HG03354 (cell line): ENCODE results near the gene GSE1.

Source experiments
- ATAC-seq: cut with Tn5 transposase; IDR thresholded peaks from one replicate; pipeline ENCODE4 v1.9.1; 2021; ENCODE audit warnings: mild to moderate bottlenecking; ENCODE audit not compliant: unreplicated experiment, poor library complexity, severe bottlenecking

The GSE1 gene

DNA sequence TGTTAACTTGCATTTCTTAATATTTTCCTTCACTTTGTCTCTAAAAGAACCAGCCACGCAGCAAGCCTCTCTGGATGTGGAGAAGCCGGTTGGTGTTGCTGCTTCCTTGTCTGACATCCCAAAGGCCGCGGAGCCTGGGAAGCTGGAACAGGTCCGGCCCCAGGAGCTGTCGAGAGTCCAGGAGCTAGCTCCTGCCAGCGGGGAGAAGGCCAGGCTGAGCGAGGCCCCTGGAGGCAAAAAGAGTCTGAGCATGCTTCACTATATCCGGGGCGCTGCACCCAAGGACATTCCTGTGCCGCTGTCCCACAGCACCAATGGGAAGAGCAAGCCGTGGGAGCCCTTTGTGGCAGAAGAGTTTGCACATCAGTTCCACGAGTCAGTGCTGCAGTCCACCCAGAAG lies 52.8 kb downstream of the GSE1 start:
- ATAC-seq: no peak

DNA sequence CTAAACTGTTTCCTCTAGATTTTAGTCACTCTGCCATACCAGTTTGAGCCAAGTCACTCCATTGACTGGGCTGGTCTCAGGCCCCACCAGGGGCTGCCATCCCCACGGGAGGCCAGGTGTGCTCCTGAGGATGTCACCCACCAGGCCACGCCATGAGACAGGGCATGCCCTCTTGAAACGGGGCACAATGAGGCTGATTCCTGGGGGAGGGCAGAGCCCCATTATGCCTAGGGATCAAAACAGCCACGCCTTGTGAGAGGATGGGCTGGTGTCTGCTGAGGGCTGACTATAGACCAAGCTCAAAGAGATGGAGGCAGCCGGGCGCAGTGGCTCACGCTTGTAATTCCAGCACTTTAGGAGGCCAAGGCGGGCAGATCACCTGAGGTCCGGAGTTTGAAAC lies 54.1 kb downstream of the GSE1 start:
- ATAC-seq: no peak

DNA sequence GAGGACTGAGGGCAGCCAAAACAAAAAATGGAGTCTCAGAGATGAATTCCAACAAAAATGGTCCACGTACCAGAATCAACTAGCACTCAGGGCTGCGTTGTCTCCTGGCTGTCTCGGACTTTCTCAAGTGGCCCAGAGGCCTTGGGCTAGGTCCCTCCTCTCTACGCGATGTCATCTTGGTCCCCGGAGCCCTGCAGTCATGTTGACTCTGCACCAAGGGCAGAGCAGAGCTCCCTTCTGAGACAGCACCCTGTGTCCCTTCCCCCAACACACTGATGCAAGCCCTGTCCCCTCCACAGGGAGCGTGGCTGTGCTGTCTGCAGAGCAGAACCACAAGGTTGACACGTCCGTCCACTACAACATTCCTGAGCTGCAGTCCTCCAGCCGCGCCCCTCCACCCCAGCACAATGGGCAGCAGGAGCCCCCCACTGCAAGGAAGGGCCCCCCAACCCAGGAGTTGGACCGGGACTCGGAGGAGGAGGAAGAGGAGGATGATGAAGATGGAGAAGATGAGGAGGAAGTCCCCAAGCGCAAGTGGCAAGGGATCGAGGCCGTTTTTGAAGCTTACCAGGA lies 54.8 kb downstream of the GSE1 start:
- ATAC-seq: no peak

DNA sequence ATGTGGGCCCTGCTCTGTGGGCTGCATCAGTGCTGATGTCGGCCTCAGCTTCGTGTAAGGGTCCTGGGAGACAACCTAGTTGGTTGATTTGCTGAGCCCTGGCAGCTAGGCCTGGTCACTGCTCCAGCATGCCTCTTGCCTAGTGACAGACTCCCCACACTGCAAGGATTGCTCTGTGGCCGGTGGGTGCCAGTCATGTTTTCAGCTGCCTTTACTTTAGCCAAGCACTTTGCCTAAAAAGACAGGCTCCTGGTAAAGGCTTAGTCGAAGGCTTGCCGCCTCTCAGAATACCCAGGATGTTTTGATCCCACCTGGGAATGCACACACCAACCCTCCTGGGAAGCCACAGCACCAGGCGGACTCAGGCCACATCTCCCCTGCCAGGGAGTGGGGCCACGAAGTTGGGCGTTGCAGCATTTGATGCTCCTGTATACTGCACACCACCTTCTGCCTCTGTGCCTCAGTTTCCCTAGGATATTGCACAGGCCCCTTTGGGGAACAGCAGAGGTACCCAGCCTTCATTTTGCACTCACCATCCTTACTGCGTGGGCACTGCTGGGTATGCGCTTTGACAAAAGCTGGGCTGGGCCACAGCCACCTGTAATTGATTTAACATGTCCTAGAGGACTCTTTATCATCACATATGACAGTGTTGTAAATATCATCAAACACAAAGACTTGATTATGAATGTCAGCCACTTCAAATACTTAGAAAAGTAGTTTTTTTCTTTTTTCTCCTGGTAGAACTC lies 55.7 kb downstream of the GSE1 start:
- no peak for ATAC-seq

DNA sequence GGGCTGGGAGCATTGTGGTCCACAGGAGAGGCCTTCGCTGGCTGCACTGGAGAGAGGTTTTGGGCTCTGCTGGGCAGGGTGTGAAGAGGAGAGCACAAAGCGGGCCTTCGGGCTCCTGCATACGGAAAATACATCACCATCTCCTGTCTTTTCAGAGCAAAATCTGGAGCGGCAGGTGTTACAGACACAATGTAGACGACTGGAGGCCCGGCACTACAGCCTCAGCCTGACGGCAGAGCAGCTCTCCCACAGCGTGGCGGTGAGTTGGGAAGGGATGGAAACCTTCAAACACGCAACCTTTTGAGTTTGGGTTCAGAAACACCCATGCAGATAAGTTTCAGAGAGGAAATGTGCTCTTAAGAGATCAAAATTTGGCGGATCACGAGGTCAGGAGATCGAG lies 57.7 kb downstream of the GSE1 start:
- no peak for ATAC-seq

DNA sequence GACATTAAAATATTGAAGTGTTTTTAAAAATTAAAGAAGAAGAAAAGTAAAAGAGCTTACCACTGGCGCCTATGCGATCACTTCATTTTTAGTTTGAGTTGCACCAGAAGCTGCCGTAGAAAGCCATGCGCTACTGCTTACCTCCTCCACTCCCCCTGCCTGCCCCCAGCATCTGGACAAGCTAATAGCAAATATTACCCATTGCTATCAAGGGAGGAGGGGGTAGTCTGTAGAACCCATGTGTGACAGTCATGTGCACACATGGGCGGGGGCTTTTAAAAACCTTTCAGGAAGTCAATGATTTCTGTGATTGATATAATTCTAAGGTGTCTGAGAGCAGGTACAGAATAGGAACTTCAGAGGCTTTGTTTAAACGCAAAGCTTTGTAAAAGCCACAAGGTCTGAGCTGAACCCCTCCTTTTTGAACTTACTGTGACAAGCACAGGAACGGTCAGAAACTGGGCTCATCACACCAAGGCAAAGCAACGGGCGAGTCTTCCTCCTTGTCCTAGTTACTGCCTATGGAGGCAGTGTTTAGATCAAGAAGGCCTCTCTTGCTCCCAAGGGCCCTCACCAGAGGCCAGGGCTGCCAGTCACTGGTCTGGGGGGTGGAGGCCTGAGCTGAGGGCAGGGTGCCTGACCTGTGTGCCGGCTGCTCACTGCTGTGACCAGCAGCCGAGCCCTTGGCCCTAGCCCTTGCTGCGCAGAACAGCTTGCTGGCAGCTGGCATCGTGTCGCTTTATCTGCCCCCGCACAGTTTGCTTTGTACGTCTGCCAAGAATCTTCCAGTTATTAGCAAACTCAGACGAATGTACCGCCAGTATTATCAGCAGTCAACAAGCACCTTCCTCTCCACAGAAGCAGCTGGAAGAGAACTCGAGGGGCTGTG lies 60.7 kb downstream of the GSE1 start:
- no peak for ATAC-seq

DNA sequence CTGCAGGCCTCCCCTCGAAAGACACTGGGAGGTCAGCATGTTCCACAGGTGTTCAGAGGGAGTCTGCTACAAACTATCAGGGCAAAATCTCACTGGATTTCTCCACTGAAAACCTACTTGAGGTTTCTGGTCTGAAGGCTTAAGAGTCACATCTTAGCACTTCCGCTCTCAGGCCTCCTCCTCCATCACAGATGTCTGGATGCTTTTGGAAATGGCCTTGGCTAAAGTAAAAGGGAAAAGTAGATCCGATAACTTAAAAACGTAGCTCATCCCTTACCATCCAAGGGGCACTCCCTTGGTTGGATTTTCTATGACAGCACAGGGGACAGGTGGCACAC lies 61.3 kb downstream of the GSE1 start:
- ATAC-seq: no peak

DNA sequence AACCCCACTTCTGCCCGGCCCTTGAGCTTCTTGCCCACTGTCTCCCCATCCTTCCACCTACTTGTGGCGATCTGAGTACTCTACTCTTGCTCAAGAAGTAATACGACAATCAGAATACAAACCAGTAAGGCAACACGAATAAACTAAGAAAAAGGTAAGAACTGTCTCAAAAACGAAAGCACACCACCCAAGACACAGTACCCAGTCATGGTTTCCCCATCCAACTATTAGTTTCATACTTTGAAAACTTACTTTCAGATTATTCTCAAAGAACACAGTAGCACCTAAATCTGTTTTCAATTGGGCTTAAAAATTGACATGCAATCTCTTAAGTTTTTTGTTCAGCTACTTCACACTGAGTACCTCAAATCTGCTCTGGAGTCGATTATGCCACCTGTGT lies 61.7 kb downstream of the GSE1 start:
- ATAC-seq: no peak

DNA sequence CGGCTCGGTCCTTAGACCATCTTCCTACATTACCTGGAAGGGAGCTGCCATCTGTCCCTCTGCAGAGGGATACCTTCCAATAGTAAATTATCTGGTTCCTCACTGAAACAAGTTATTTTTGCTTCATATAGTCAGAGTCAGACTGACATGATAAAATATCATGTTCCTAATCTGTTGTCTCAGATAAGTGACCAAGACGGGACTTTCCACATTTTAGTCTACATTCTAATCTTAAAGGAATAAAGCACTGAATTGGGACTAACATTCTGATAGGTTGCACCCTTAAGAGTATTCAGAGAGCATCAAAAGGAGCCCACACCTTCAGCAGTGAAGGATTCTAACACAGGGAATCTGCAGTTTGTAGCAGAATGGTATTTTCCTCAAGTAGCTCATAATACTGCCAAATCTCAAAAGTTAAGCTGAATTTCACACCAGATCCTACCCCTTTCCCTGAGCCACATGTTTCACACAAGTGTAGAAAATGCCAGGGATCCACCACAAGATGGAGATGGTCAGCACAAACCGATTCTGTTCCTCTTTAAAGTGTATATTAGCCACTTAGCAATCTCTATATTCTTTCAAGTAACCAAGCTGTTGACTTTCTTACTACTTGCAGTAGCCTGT lies 62.2 kb downstream of the GSE1 start:
- ATAC-seq: no peak

DNA sequence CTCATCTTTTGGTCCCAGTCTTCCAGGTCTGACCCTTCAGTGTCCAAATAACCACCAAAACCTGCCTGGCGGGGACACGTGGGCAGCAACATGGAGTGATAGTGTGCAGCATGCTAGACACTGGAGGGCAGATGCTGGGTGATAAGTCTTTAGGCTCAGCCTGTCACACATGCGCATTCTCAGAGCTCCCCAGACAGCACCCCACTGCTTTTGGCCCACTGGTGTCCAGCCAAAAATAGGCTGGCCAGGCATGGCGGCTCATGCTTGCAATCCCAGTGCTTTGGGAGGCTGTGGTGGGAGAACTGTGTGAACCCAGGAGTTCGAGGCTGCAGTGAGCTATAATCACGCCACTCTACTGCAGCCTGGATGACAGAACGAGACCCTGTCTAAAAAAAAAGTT lies 63.3 kb downstream of the GSE1 start:
- no peak for ATAC-seq

DNA sequence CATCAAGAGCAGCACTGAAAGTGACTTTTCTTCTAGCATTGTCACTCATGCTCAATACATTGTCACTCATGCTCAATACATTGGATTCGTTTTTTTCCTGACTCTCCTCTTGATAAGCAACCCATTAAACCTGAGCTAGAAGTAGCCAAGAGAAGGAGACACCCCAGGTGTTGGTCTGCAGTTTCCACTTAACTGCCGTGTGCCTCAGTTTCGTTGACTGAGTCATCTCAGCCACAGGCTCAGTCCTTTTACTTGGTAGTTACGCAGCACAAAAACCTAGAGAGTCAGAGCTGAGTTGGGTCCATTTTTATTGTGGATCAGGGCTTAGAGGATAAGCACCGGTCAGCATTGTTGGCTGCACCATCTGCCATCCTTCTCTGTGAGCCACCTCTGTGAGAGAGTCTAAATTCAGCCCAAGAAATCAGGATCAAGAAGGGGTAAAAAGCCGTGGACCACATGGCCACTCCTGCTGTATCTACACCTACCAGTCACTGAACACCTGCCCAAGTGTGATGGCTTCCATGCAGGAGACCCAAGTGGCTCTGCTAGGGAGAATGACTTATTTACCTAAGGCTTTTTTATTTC lies 64.4 kb downstream of the GSE1 start:
- no peak for ATAC-seq

DNA sequence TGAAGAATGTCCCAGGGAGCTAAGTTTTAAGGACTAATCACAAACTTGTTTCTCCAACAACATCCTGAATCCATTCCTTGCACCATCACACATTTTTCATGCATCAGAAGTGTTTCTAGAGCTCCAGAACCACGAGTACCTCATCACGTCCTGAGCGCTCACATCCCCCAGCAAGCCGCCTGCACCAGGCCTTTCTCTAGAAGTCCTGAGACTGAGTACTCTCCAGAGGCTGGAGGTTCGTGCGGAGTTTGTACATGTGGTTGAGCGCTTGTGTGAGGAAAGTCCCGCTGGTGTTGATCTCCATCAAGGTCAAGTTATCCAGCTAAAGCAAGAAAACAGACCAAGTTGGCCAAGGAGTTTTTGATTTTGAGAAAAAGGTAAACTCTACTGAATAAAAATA lies 64.9 kb downstream of the GSE1 start:
- ATAC-seq: no peak

DNA sequence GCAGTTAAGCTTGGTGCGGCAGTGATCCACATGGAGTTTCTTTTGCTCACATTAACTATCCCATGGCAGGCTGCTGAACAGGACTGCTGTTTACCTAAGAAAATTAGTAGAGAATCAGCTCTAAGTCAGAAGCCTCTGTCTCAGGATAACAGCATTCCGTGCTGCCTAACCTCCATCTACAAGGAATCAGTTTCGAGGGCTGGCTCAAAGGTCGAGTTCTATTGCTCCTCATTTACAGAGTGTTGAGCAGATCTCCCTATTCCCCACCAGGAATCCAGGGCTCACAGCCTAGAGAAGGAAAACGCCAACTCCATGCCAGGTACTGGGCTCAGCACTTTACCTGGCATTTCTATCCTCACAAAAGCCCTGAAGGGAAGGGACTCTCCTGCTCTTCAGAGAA lies 65.7 kb downstream of the GSE1 start:
- no peak for ATAC-seq

DNA sequence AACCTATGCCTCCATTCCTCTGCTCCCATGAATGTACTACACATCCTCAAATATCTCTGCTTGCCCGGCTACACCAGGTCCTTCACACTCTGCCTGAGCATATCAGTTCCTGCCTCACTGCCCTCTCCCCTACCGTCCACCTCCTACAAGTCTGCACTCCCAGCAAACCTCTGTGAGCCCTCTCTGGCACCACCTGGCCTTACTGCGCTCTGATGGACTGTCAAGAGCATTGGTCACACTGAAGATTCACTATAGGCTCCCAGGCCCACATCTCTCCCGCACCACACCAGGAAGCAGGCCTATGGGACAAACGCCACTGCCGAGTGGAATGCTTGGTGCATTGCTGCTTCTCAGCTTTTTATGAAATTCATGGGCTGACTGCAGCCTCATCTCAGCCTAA lies 66.7 kb downstream of the GSE1 start:
- ATAC-seq: no peak

DNA sequence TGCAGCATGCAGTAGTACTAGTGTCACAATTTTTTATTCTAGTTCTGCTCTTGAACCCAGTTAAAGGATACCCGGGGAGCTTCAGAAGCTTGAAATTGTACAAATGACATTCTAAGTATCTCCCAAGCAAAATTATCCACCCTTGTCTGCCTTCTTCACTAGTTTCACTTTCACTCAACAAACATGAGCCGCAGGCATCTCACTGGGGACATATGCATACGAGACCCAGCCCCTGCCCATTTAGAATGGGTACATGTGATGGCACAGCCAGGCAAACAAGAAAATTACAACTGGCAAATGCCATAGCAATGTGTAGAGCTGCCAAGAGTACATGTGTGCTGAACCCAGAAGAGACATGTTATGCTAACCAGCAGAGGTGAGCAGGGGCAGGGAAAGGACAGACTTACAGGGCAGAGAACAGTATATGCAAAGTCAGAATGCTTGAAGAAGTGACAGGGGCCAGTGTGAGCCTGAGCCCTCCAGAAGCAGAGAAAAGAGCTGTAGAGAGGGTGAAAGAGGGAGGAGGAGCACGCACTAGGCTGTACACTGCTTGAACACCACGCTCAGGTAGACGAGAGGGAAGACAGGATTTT lies 67.3 kb downstream of the GSE1 start:
- ATAC-seq: no peak

DNA sequence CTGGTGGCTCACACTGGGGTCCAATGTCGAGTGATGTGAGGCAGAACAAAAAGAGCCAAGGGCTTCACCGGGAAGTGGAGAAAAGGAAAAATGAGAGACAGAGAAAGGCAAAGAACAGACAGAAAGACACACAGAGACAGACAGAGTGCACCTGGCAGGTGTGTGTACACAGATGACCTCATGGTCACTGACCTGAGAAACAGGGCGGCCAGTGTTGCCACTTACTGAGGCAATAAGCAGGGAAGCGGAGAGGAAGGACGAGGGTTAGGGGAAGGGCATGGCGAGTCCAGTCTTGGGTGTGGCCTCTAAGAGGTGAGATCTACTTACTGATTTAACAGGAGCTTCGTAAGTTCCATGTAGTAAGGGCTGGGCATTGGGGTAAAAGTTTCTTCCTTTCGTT lies 68.1 kb downstream of the GSE1 start:
- ATAC-seq: no peak

DNA sequence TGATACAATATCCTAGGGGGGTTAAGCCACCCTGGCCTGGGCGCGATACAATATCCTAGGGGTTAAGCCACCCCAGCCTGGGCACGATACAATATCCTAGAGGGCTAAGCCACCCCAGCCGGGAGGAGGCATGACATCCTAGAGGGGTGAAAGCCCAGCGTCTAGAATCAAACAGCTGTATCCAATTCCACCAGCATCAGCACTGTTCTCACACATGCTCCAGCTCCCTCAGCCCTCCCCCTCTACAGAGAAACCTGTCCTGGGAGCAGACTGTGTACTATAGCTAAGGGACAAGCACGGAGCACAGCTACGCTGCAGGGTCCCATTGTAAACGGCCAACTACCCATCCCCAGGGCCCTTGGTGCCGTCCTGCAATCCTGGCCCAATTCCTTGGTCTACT lies 69.4 kb downstream of the GSE1 start:
- no peak for ATAC-seq

DNA sequence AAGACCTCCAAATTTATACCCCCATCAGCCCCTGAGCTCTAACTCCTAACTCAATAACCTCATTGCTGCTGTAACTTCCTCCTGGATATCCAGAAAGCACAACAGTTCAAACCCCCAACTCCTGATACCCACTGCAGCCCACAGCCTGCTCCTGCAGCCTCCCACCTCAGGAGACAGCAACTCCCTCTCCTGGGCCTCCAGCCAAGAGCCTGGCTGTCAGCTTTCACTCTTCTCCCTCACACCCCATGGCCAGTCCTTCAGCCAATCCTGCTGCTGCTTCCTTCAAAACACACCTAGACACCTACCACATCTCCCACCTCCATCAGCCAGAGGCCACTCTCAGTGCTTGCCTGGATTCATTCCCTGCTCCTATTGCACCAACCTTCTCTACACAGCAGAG lies 70.2 kb downstream of the GSE1 start:
- no peak for ATAC-seq

DNA sequence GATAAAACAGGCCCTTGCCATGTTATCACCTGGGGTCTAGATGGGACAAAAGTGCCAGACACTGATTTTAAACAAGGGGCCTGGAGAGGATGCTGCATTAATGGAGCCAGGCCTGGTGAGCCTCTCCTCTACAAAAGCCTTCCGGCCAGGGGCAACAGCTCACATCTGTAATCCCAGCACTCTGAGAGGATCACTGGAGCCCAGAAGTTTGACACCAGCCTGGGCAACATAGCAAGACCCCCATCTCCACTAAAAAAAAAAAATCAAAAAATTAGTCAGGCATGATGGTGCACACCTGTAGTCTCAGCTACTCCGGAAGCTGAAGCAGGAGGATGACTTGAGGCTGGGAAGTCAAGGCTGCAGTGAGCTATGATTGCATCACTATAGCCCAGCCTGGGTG lies 72.1 kb downstream of the GSE1 start:
- no peak for ATAC-seq
